Calu3 (cell line): ENCODE results near the gene GLDN. TPM values are rescaled to one million over a fixed set of nuclear protein-coding genes. Genes with fewer than 3 reads are reported as not detected.

Experiments used
- BruUV-seq: library from RNA; stranded (reverse); fragments of 400-500 nt; replicated peaks from 2 replicates; lab custom pipeline; 2021; lab: Mats Ljungman, UMichigan
- CTCF ChIA-PET: fragments of 300-600 bp; sonication (Branson Sonifier 250); formaldehyde crosslinking; loops from one replicate; lab custom pipeline; 2022; ENCODE audit warnings: antibody characterized with exemption; lab: Charles Lee
- DNase-seq: peaks from one replicate; pipeline ENCODE4 v3.0.0; 2022
- H3K27ac Mint-ChIP-seq: one replicate; pipeline ENCODE4 v1.8.0; 2022; ENCODE audit warnings: mixed read lengths; ENCODE audit not compliant: unreplicated experiment
- H3K27me3 Mint-ChIP-seq: one replicate; pipeline ENCODE4 v1.8.0; 2022; ENCODE audit warnings: mixed read lengths; ENCODE audit not compliant: unreplicated experiment
- H3K36me3 Mint-ChIP-seq: one replicate; pipeline ENCODE4 v1.8.0; 2022; ENCODE audit warnings: mild to moderate bottlenecking, moderate library complexity, mixed read lengths; ENCODE audit not compliant: insufficient read depth, unreplicated experiment
- H3K4me1 Mint-ChIP-seq: one replicate; pipeline ENCODE4 v1.8.0; 2022; ENCODE audit warnings: mild to moderate bottlenecking, low read depth, mixed read lengths; ENCODE audit not compliant: unreplicated experiment
- H3K4me3 Mint-ChIP-seq: one replicate; pipeline ENCODE4 v1.8.0; 2022; ENCODE audit warnings: mild to moderate bottlenecking, low read depth, moderate library complexity, mixed read lengths; ENCODE audit not compliant: unreplicated experiment
- H3K9me3 Mint-ChIP-seq: one replicate; pipeline ENCODE4 v1.8.0; 2022; ENCODE audit warnings: low read depth, mixed read lengths; ENCODE audit not compliant: unreplicated experiment
- intact Hi-C: fragments of 100-400 bp; cut with micrococcal nuclease; formaldehyde crosslinking; loops from one replicate; pipeline ENCODE4 v1.10.0; 2022; ENCODE audit not compliant: unreplicated experiment
- total RNA-seq: library from RNA; stranded (reverse); gene quantifications from 2 replicates; pipeline ENCODE4 v1.2.3, GENCODE V29; 2022
- TF ChIP-seq, protein P1 (sequence below): fragments of 200-600 bp; IDR thresholded peaks from one replicate; pipeline ENCODE4 v1.8.0; 2022; ENCODE audit warnings: antibody characterized with exemption; ENCODE audit not compliant: unreplicated experiment

Gene GLDN
- total RNA-seq, 1 experiment from 2014 or later = not detected

DNA sequence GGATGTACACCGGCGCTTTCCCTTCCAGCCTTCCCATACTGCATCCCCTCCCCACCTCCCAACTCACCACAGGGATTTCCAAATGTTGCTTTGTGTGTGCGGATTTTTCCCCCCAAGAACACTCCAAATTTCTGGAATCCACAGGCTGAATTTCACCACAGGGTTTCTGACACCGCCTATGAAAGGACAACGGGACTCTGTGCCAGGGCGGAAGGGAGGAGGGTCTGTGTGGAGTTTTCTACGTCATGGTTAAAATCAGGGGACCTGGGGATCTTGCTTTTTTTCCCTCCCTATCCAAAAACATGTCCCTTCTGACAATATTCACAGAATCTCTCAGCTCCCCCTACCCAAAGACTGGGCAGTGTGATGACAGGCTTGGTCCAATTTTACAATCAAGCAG, 17.7 kb upstream of the GLDN start:
- no TSS peak for BruUV-seq
- Mint-ChIP-seq H3K27ac (no peak overlapping the region), H3K4me1 (no peaks in the 10 kb centered on the region), H3K9me3 (no peaks in the 10 kb centered on the region), H3K36me3 (no peaks in the 10 kb centered on the region), H3K4me3 (no peak overlapping the region), H3K27me3 (peaks cover 58% of the 10 kb centered on the region)
- CTCF ChIA-PET = no interaction called here
- DNase-seq = no peak
- TF ChIP-seq, protein P1, sequence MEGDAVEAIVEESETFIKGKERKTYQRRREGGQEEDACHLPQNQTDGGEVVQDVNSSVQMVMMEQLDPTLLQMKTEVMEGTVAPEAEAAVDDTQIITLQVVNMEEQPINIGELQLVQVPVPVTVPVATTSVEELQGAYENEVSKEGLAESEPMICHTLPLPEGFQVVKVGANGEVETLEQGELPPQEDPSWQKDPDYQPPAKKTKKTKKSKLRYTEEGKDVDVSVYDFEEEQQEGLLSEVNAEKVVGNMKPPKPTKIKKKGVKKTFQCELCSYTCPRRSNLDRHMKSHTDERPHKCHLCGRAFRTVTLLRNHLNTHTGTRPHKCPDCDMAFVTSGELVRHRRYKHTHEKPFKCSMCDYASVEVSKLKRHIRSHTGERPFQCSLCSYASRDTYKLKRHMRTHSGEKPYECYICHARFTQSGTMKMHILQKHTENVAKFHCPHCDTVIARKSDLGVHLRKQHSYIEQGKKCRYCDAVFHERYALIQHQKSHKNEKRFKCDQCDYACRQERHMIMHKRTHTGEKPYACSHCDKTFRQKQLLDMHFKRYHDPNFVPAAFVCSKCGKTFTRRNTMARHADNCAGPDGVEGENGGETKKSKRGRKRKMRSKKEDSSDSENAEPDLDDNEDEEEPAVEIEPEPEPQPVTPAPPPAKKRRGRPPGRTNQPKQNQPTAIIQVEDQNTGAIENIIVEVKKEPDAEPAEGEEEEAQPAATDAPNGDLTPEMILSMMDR = no peak
- intact Hi-C loops = no loop called here

DNA sequence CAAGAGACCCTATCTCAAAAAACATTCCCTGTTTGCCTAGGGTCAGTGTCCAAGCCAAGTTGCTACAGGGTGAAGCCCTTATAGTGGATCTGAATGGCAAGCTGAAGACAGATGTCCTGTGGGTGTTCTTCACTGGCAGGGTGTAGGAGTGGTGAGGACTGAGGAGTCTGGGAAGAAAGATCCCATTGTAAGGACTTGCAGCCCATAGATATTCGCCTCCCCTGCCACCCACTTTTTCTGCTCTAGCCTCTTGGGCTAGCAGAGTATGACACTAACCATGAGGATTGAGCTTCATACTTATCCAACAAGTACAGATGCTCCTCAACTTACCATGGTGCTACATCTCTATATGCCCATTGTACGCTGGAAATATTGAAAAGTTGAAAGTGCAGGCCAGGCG, 16.3 kb upstream of the GLDN start:
- CTCF ChIA-PET = interaction anchor here (0.5 kb wide), 1 partner anchor 343 kb away, joined by 4 read pairs; no protein-coding TSS in a partner anchor
- no TSS peak for BruUV-seq
- no peak for DNase-seq
- Mint-ChIP-seq H3K27me3 (peaks cover 45% of the 10 kb centered on the region), H3K9me3 (no peaks in the 10 kb centered on the region), H3K4me1 (no peaks in the 10 kb centered on the region), H3K4me3 (no peak overlapping the region), H3K36me3 (no peaks in the 10 kb centered on the region), H3K27ac (no peak overlapping the region)
- intact Hi-C loops = no loop called here
- TF ChIP-seq, protein P1 = no peak

DNA sequence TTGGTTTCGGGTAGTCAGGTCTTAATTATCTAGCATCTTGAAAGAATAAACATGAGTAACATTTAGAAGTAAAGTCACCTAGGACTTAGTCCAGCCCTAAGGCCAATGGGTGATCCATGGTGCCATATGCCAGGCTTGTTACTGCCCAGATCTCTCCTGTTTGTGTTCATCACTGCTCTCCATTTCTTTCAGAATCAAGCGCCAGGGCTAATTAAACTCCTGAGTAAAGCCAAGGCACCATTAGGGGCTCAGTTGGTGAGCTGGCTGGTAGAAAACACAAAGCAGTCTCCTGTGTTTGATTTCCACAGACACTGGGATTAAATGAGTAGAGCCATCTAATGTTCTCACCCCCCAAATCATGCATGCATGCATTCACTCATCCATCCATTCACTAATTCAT, 14.4 kb upstream of the GLDN start:
- BruUV-seq = no TSS peak
- intact Hi-C loops = no loop called here
- H3K9me3 Mint-ChIP-seq = no peaks in the 10 kb centered on the region

DNA sequence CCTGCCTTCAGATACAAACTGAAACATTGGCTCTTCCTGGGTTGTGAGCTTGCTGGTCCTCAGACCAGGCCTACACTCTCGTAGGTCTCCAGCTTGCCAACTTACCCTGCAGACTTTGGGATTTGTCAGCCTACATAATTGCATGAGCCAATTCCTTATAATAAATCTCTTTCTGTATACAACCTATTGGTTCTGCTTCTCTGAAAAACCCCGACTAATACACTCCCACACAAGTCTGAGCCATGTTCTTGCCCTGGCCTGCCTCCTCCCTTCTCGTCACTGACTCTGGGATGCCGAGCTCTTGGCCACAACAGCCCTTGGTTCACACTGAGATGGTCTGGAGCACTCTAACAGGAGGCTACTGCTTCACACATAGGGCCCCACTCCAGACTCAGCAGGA, 12.5 kb upstream of the GLDN start:
- H3K9me3 Mint-ChIP-seq = no peaks in the 10 kb centered on the region
- BruUV-seq = no TSS peak
- TF ChIP-seq, protein P1 = no peak
- H3K36me3 Mint-ChIP-seq = no peaks in the 10 kb centered on the region
- peaks cover 7% of the 10 kb centered on the region for H3K27me3 Mint-ChIP-seq
- no peak overlapping the region for H3K27ac Mint-ChIP-seq
- no peak for DNase-seq
- H3K4me1 Mint-ChIP-seq = no peaks in the 10 kb centered on the region
- intact Hi-C loops = no loop called here
- CTCF ChIA-PET = no interaction called here
- no peak overlapping the region for H3K4me3 Mint-ChIP-seq

More for the DNA sequence above, 14.4 kb upstream of the GLDN start:
- Mint-ChIP-seq H3K36me3 (no peaks in the 10 kb centered on the region), H3K4me1 (no peaks in the 10 kb centered on the region), H3K4me3 (no peak overlapping the region), H3K27me3 (peaks cover 26% of the 10 kb centered on the region), H3K27ac (no peak overlapping the region)
- no peak for DNase-seq
- CTCF ChIA-PET = no interaction called here
- TF ChIP-seq, protein P1 = no peak
